ENCODE measurements around the gene CCDC183.

The CCDC183 gene

GRCh38 chr9:136829981-136830885 lies 34.1 kb downstream of the CCDC183 start:
- H3K9me3 ChIP-seq (replicated peaks; ENCODE audit: insufficient read depth, low read length): no peaks in the 10 kb centered on the region
- H3K4me1 ChIP-seq (ENCODE audit: low read length): no peaks in the 10 kb centered on the region
- DNase-seq: no peak
- no peaks in the 10 kb centered on the region for H3K27me3 ChIP-seq (replicated peaks; ENCODE audit: insufficient read depth, low read length)
- H4K20me1 ChIP-seq (ENCODE audit: insufficient read depth, low read length): no peaks in the 10 kb centered on the region
- no peak overlapping the region for H2AFZ ChIP-seq (ENCODE audit: low read length)
- TF ChIP-seq CTCF (IDR thresholded peaks at IDR 0.05; ENCODE audit: low read length): no peak
- no peak for TF ChIP-seq EZH2 (optimal IDR thresholded peaks at IDR 0.05; ENCODE audit: low read depth, low read length)
- TF ChIP-seq EZH2phosphoT487 (IDR thresholded peaks at IDR 0.05; ENCODE audit: low read length): no peak
- H3K36me3 ChIP-seq (replicated peaks; ENCODE audit: insufficient read depth, low read length): no peaks in the 10 kb centered on the region
- no peak overlapping the region for H3K4me2 ChIP-seq (ENCODE audit: low read depth, low read length)
- no peak overlapping the region for H3K27ac ChIP-seq (ENCODE audit: low read length)
- H3K9ac ChIP-seq (ENCODE audit: low read length): no peak overlapping the region
- H3K79me2 ChIP-seq (ENCODE audit: low read length): no peaks in the 10 kb centered on the region
- H3K4me3 ChIP-seq (ENCODE audit: low read length): no peak overlapping the region
- no peaks in the 10 kb centered on the region for H3F3A ChIP-seq (ENCODE audit: insufficient read depth, low read length)
- H3K9me2 ChIP-seq (replicated peaks; ENCODE audit: insufficient read depth, low read length): no peaks in the 10 kb centered on the region

GRCh38 chr9:136831002-136831719 lies 35.0 kb downstream of the CCDC183 start:
- DNase-seq: no peak
- Histone ChIP-seq H3K4me2 (ENCODE audit: low read depth, low read length) (no peak overlapping the region), H3K9me2 (replicated peaks; ENCODE audit: insufficient read depth, low read length) (no peaks in the 10 kb centered on the region), H3K9ac (ENCODE audit: low read length) (no peak overlapping the region), H3F3A (ENCODE audit: insufficient read depth, low read length) (no peaks in the 10 kb centered on the region), H3K9me3 (replicated peaks; ENCODE audit: insufficient read depth, low read length) (no peaks in the 10 kb centered on the region), H3K36me3 (replicated peaks; ENCODE audit: insufficient read depth, low read length) (no peaks in the 10 kb centered on the region), H3K79me2 (ENCODE audit: low read length) (no peaks in the 10 kb centered on the region), H2AFZ (ENCODE audit: low read length) (no peak overlapping the region), H3K4me1 (ENCODE audit: low read length) (no peaks in the 10 kb centered on the region), H3K27me3 (replicated peaks; ENCODE audit: insufficient read depth, low read length) (no peaks in the 10 kb centered on the region), H3K27ac (ENCODE audit: low read length) (no peak overlapping the region), H3K4me3 (ENCODE audit: low read length) (no peak overlapping the region), H4K20me1 (ENCODE audit: insufficient read depth, low read length) (no peaks in the 10 kb centered on the region)
- no peak for TF ChIP-seq EZH2 (optimal IDR thresholded peaks at IDR 0.05; ENCODE audit: low read depth, low read length)
- no peak for TF ChIP-seq EZH2phosphoT487 (IDR thresholded peaks at IDR 0.05; ENCODE audit: low read length)
- no peak for TF ChIP-seq CTCF (IDR thresholded peaks at IDR 0.05; ENCODE audit: low read length)

- DNase-seq: no peak
- TF ChIP-seq CTCF (IDR thresholded peaks at IDR 0.05; ENCODE audit: low read length) (no peak), EZH2 (optimal IDR thresholded peaks at IDR 0.05; ENCODE audit: low read depth, low read length) (no peak), EZH2phosphoT487 (IDR thresholded peaks at IDR 0.05; ENCODE audit: low read length) (no peak)
- no peaks in the 10 kb centered on the region for H3K9me3 ChIP-seq (replicated peaks; ENCODE audit: insufficient read depth, low read length)
- H3F3A ChIP-seq (ENCODE audit: insufficient read depth, low read length): no peaks in the 10 kb centered on the region
- H3K27ac ChIP-seq (ENCODE audit: low read length): no peak overlapping the region
- H3K27me3 ChIP-seq (replicated peaks; ENCODE audit: insufficient read depth, low read length): no peaks in the 10 kb centered on the region
- no peak overlapping the region for H3K9ac ChIP-seq (ENCODE audit: low read length)
- no peak overlapping the region for H3K4me3 ChIP-seq (ENCODE audit: low read length)
- H3K4me1 ChIP-seq (ENCODE audit: low read length): no peaks in the 10 kb centered on the region
- H3K36me3 ChIP-seq (replicated peaks; ENCODE audit: insufficient read depth, low read length): no peaks in the 10 kb centered on the region
- H3K4me2 ChIP-seq (ENCODE audit: low read depth, low read length): no peak overlapping the region
- H3K9me2 ChIP-seq (replicated peaks; ENCODE audit: insufficient read depth, low read length): no peaks in the 10 kb centered on the region
- H4K20me1 ChIP-seq (ENCODE audit: insufficient read depth, low read length): no peaks in the 10 kb centered on the region
- no peaks in the 10 kb centered on the region for H3K79me2 ChIP-seq (ENCODE audit: low read length)
- no peak overlapping the region for H2AFZ ChIP-seq (ENCODE audit: low read length)
Measured at GRCh38 chr9:136831720-136832104, 35.6 kb downstream of the CCDC183 start.
